Astrocyte of the cerebellum (primary cell): ENCODE data around the gene SLC19A1.

Experiments
- DNase-seq: peaks from one replicate; pipeline ENCODE4 v3.0.0-alpha.2; 2011; ENCODE audit warnings: low read depth
- H3K4me3 ChIP-seq: 2 replicates; pipeline ENCODE4 v1.5.1; 2011; ENCODE audit warnings: mild to moderate bottlenecking, low read depth, low read length, moderate library complexity
- CTCF ChIP-seq: IDR thresholded peaks from 2 replicates; pipeline ENCODE4 v1.5.1; 2012; ENCODE audit warnings: low read length, low read depth, moderate library complexity, mild to moderate bottlenecking; ENCODE audit errors: missing control alignments
- in situ Hi-C: cut with HindIII; loops from 2 replicates; pipeline ENCODE4 v1.10.0; 2017; ENCODE audit warnings: low sequenced_read_pairs

The SLC19A1 gene

GRCh38 chr21:45451091-45451740, 91.0 kb downstream of the SLC19A1 start:
- in situ Hi-C loops: loop anchor here (25.0 kb wide), 1 partner anchor 114 kb away; no protein-coding TSS in a partner anchor
- no peak overlapping the region for H3K4me3 ChIP-seq
- TF ChIP-seq CTCF: no peak
- DNase-seq: no peak

DNA sequence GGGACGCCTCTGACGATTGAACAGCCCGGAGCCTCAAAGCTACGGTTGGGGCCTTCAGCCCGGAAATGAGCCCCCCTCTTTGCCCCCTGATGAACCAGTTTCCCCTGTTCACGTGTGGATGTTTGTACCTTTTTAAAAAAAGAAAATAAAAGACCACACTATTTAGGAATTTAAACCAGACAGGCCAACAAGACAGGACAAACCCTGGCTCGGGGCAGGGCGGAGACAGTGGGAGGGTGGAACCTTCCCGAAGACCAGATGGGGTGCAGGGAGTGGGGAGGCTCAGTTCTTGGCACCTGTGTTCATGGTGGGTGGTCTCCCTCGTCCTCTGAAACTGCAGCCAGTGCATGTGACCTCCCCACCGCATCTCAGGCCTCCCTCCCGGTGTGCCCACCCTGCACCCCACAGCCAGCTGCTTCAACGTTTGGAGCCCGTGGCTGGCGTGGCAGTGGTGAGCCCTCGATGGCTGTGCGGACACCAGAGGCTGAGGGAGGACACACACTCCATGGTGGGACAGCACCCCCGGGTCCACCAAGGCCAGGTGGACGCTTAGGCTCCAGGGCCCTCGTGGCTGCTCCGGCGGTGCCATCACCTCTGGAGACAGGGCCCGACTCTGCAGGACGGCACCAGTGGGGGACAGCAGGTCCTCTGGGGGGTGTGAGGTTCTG, 91.7 kb downstream of the SLC19A1 start:
- no peak overlapping the region for H3K4me3 ChIP-seq
- in situ Hi-C loops: loop anchor here (25.0 kb wide), 1 partner anchor 113 kb away; no protein-coding TSS in a partner anchor
- TF ChIP-seq CTCF: no peak
- no peak for DNase-seq

DNA sequence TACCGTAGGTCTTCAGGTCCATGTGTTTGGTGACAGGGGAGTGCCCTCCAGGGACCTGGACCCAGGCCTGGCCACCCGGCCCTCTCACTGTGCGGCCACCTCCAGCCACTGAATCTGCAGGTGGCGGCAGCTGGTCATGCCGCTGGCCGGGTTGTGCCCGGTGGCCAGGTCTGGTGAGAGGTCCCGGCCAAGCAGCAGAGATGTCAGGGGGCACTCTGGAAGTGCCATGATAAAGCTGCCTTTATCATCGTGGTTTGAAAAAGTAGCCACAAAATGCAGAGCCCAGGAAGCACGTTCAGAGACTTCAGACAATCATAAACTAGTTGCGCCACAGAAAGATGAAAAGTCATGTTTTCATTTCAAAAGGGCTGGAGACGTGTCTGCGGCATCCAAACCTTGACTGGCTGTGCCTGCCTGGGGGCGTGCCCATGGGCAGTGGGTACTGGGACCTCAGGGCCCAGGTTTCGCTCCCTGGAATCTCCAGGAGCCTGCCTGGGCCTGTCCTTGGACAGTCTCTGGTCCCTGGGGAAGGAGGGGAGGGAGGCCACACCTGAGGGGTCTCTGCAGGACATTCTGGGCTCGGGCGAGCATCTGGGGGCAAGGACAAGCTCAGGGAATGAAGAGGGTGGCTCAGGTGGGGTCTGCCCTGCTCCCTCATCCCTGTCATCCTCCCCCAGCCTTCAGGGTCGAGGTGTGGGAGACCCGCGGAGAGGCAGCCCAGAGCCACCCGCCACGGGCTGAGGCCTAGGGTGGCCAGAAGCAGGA, 92.4 kb downstream of the SLC19A1 start:
- in situ Hi-C loops: loop anchor here (25.0 kb wide), 1 partner anchor 113 kb away; no protein-coding TSS in a partner anchor
- TF ChIP-seq CTCF: no peak
- no peak overlapping the region for H3K4me3 ChIP-seq
- no peak for DNase-seq

- no peak overlapping the region for H3K4me3 ChIP-seq
- in situ Hi-C loops: no loop called here
- TF ChIP-seq CTCF: no peak
These were observed 93.2 kb downstream of the SLC19A1 start for GRCh38 chr21:45448810-45449657.

GRCh38 chr21:45448283-45448809, 93.9 kb downstream of the SLC19A1 start:
- no peak overlapping the region for H3K4me3 ChIP-seq
- in situ Hi-C loops: no loop called here
- no peak for TF ChIP-seq CTCF
- no peak for DNase-seq

More at GRCh38 chr21:45448810-45449657, 93.2 kb downstream of the SLC19A1 start:
- no peak for DNase-seq
